Lung (tissue), 13 donors: ENCODE results near the gene RIPK4. TPM values are rescaled to one million over a fixed set of nuclear protein-coding genes. Genes with fewer than 3 reads are reported as not detected.

Experiments used
- ATAC-seq: fragments of 200-7000 bp; cut with Tn5 transposase; one replicate; pipeline ENCODE4 v1.9.1; 2020; ENCODE audit warnings: moderate number of reproducible peaks; ENCODE audit not compliant: insufficient read depth, low FRiP score
- DNase-seq, 3 donors: peaks; one replicate each; pipeline ENCODE4 v3.0.0-alpha.2; 2013 to 2017
- H3K27ac ChIP-seq, 2 donors: one replicate each; pipeline ENCODE4 v1.5.1; 2013; ENCODE audit warnings: mild to moderate bottlenecking in 2 of 2, moderate library complexity in 2 of 2, control low read depth in 1 of 2, inconsistent platforms in 1 of 2, low read depth in 1 of 2, low read length in 1 of 2
- H3K27me3 ChIP-seq, 3 donors: one replicate each; pipeline ENCODE4 v1.5.1; 2013; ENCODE audit warnings: low read length in 2 of 3; ENCODE audit not compliant: control insufficient read depth in 3 of 3, insufficient read depth in 3 of 3
- H3K36me3 ChIP-seq, 4 donors: one replicate each; pipeline ENCODE4 v1.5.1; 2013; ENCODE audit warnings: low read length in 4 of 4, mild to moderate bottlenecking in 1 of 4, moderate library complexity in 1 of 4; ENCODE audit not compliant: control insufficient read depth in 4 of 4, insufficient read depth in 4 of 4
- H3K4me1 ChIP-seq, 5 donors: one replicate each; pipeline ENCODE4 v1.5.1; 2013; ENCODE audit warnings: low read length in 5 of 5, mild to moderate bottlenecking in 2 of 5, moderate library complexity in 1 of 5; ENCODE audit not compliant: control insufficient read depth in 5 of 5, insufficient read depth in 5 of 5
- H3K4me3 ChIP-seq: one replicate; pipeline ENCODE4 v1.5.1; 2013; ENCODE audit warnings: mild to moderate bottlenecking, control low read depth, moderate library complexity
- H3K9ac ChIP-seq, 2 donors: one replicate each; pipeline ENCODE4 v1.5.1; 2013; ENCODE audit warnings: low read length in 2 of 2, control low read depth in 1 of 2; ENCODE audit not compliant: insufficient read depth in 1 of 2
- H3K9me3 ChIP-seq, 4 donors: one replicate each; pipeline ENCODE4 v1.5.1; 2013; ENCODE audit warnings: low read length in 3 of 4, mild to moderate bottlenecking in 1 of 4, moderate library complexity in 1 of 4; ENCODE audit not compliant: control insufficient read depth in 4 of 4, insufficient read depth in 3 of 4
- CTCF ChIP-seq: IDR thresholded peaks from 2 replicates; pipeline ENCODE4 v1.5.1; 2012; ENCODE audit warnings: mild to moderate bottlenecking; ENCODE audit errors: control extremely low read depth, extremely low read depth
- WGBS, 2 donors: extraction: QIAGEN DNeasy Blood & Tissue Kit; methylation state at CpG; one replicate each; pipeline ENCODE4 v1.1.7; 2013; 5-methylcytosine and 5-hydroxymethylcytosine counted together
- polyA plus RNA-seq, 2 donors: library from polyadenylated mRNA; stranded (reverse); fragments of 200-250 nt; gene quantifications; one replicate each; pipeline ENCODE4 v1.2.1, GENCODE V29; 2013
- small RNA-seq: library from RNA; depleted of rRNA; stranded (forward); fragments of <200 nt; gene quantifications from one replicate; pipeline ENCODE3, GENCODE V24; 2014; ENCODE audit warnings: low replicate concordance
- total RNA-seq, 2 donors: library from RNA; depleted of rRNA in 1 of 2; stranded (reverse); fragments of >200 nt in 1 of 2; gene quantifications; one replicate each; pipeline ENCODE4 v1.2.1, GENCODE V29; 2014 to 2021
- donor health status: control.
- donor health status: control.
- donor health status: Bipolar disorder and iron deficiency.
- donor health status: healthy.
- donor health status: DM: yes; HTN: yes; CAD: no.

RIPK4 gene
- total and polyA plus RNA-seq, 4 donors: 5.0 to 21.6 (median 9.1) TPM

GRCh38 chr21:41692185-41692565 is 74.7 kb downstream of the RIPK4 start:
- no peaks in the 10 kb centered on the region for H3K9me3 ChIP-seq
- no peaks in the 10 kb centered on the region for H3K36me3 ChIP-seq
- DNase-seq (no peak), ATAC-seq (no peak)
- no peak overlapping the region for H3K27ac ChIP-seq
- no peak overlapping the region for H3K9ac ChIP-seq
- H3K4me1 ChIP-seq: no peaks in the 10 kb centered on the region
- TF ChIP-seq CTCF: no peak
- no peak overlapping the region for H3K4me3 ChIP-seq
- H3K27me3 ChIP-seq: peaks cover 0 to 2% (median 0%) of the 10 kb centered on the region in 3 donors
- WGBS, 2 donors: 74 to 81% methylated on average over 10 of the region's 10 CpGs

- H3K4me3 ChIP-seq: no peak overlapping the region
- no peak for TF ChIP-seq CTCF
- no peak overlapping the region for H3K27ac ChIP-seq
- H3K9ac ChIP-seq: no peak overlapping the region
- H3K27me3 ChIP-seq: peaks cover 0 to 2% (median 0%) of the 10 kb centered on the region in 3 donors
- ATAC-seq (no peak), DNase-seq (no peak)
- WGBS, 2 donors: 67 to 70% methylated on average over 12 of the region's 12 CpGs
- no peaks in the 10 kb centered on the region for H3K36me3 ChIP-seq
- no peaks in the 10 kb centered on the region for H3K9me3 ChIP-seq
- no peaks in the 10 kb centered on the region for H3K4me1 ChIP-seq
Observed at GRCh38 chr21:41691205-41692184, 75.4 kb downstream of the RIPK4 start.

Small RNA genes within 50 kb of the gene (small RNA-seq; reads per million reads assigned to genes)
- 0.08 reads per million for gene MIR6814

Other genes starting within 250 kb of the RIPK4 start
- 1 to 10 TPM; 5.8 to 7.2 TPM for gene PRDM15, start 112.3 kb upstream of the RIPK4 start, total RNA-seq
- gene PRDM15, start 112.3 kb upstream of the RIPK4 start, polyA plus RNA-seq: 1 to 10 TPM; 2.4 to 2.5 TPM
- 10 to 100 TPM; 17.4 to 19.5 TPM for gene C2CD2, start 187.0 kb upstream of the RIPK4 start, total RNA-seq
- gene C2CD2, start 187.0 kb upstream of the RIPK4 start, polyA plus RNA-seq: 1 to 10 TPM; 7.0 to 7.1 TPM
- 10 to 100 TPM; 10.6 to 15.4 TPM for gene ZBTB21, start 243.3 kb upstream of the RIPK4 start, total RNA-seq
- gene ZBTB21, start 243.3 kb upstream of the RIPK4 start, polyA plus RNA-seq: 1 to 10 TPM; 3.2 to 4.5 TPM